H9 (cell line): ENCODE measurements around the gene CCR1. TPM values are rescaled to one million over a fixed set of nuclear protein-coding genes. Genes with fewer than 3 reads are reported as not detected.

Experiments
- DNase-seq: peaks from one replicate; pipeline ENCODE4 v3.0.0-alpha.2; 2017
- H2AFZ ChIP-seq: one replicate; pipeline ENCODE4 v1.6.1; 2013; ENCODE audit warnings: mild to moderate bottlenecking, low read length, control low read depth, moderate library complexity
- H2AK5ac ChIP-seq: 2 replicates; pipeline ENCODE4 v1.6.1; 2013; ENCODE audit warnings: low read length, control low read depth, mixed read lengths; ENCODE audit not compliant: insufficient read length
- H2BK120ac ChIP-seq: one replicate; pipeline ENCODE4 v1.6.1; 2013; ENCODE audit warnings: low read depth, mild to moderate bottlenecking, low read length, control low read depth, inconsistent platforms; ENCODE audit not compliant: poor library complexity, severe bottlenecking
- H2BK12ac ChIP-seq: 2 replicates; pipeline ENCODE4 v1.6.1; 2013; ENCODE audit warnings: low read length, control low read depth, mixed read lengths, low read depth; ENCODE audit not compliant: insufficient read length
- H2BK15ac ChIP-seq: 2 replicates; pipeline ENCODE4 v1.6.1; 2013; ENCODE audit warnings: low read depth, low read length, control low read depth
- H2BK20ac ChIP-seq: one replicate; pipeline ENCODE4 v1.6.1; 2013; ENCODE audit warnings: low read depth, mild to moderate bottlenecking, low read length, control low read depth, inconsistent platforms; ENCODE audit not compliant: poor library complexity, severe bottlenecking
- H2BK5ac ChIP-seq: 2 replicates; pipeline ENCODE4 v1.6.1; 2013; ENCODE audit warnings: low read length, control low read depth, mixed read lengths; ENCODE audit not compliant: insufficient read length
- H3K14ac ChIP-seq: 2 replicates; pipeline ENCODE4 v1.6.1; 2013; ENCODE audit warnings: low read length, control low read depth; ENCODE audit not compliant: insufficient read depth
- H3K18ac ChIP-seq: 2 replicates; pipeline ENCODE4 v1.6.1; 2013; ENCODE audit warnings: low read depth, mild to moderate bottlenecking, mixed read lengths, low read length, control low read depth; ENCODE audit not compliant: insufficient read length
- H3K23ac ChIP-seq: 2 replicates; pipeline ENCODE4 v1.6.1; 2013; ENCODE audit warnings: low read length, control low read depth, mixed read lengths, low read depth; ENCODE audit not compliant: insufficient read length
- H3K23me2 ChIP-seq: 2 replicates; pipeline ENCODE4 v1.6.1; 2013; ENCODE audit warnings: low read depth, mild to moderate bottlenecking, mixed read lengths, low read length, control low read depth; ENCODE audit not compliant: insufficient read length, poor library complexity, severe bottlenecking
- H3K27ac ChIP-seq: 2 replicates; pipeline ENCODE4 v1.5.1; 2013; ENCODE audit warnings: low read length, control low read depth, mixed read lengths, low read depth; ENCODE audit not compliant: insufficient read length
- H3K27me3 ChIP-seq: 2 replicates; pipeline ENCODE4 v1.6.1; 2013; ENCODE audit warnings: low read length, control low read depth, inconsistent platforms; ENCODE audit not compliant: insufficient read depth
- H3K4ac ChIP-seq: 2 replicates; pipeline ENCODE4 v1.6.1; 2013; ENCODE audit warnings: low read depth, mild to moderate bottlenecking, control low read depth, inconsistent platforms, low read length, moderate library complexity
- H3K4me1 ChIP-seq: 2 replicates; pipeline ENCODE4 v1.6.1; 2013; ENCODE audit warnings: low read length, control low read depth, inconsistent platforms; ENCODE audit not compliant: insufficient read depth
- H3K4me2 ChIP-seq: 2 replicates; pipeline ENCODE4 v1.6.1; 2013; ENCODE audit warnings: low read length, control low read depth, mixed read lengths; ENCODE audit not compliant: insufficient read length, insufficient read depth
- H3K56ac ChIP-seq: 2 replicates; pipeline ENCODE4 v1.6.1; 2013; ENCODE audit warnings: low read depth, mild to moderate bottlenecking, mixed read lengths, low read length, control low read depth; ENCODE audit not compliant: insufficient read length
- H3K79me1 ChIP-seq: 2 replicates; pipeline ENCODE4 v1.6.1; 2013; ENCODE audit warnings: low read depth, mild to moderate bottlenecking, moderate library complexity, low read length, control low read depth, inconsistent platforms; ENCODE audit not compliant: insufficient read depth, poor library complexity, severe bottlenecking
- H3K79me2 ChIP-seq: 2 replicates; pipeline ENCODE4 v1.6.1; 2013; ENCODE audit warnings: low read length, control low read depth, inconsistent platforms; ENCODE audit not compliant: insufficient read depth
- H3K9ac ChIP-seq: 2 replicates; pipeline ENCODE4 v1.6.1; 2013; ENCODE audit warnings: low read length, control low read depth, mixed read lengths; ENCODE audit not compliant: insufficient read length; ENCODE audit errors: extremely low read depth
- H3K9me3 ChIP-seq: one replicate; pipeline ENCODE4 v1.6.1; 2013; ENCODE audit warnings: low read depth, low read length, inconsistent platforms; ENCODE audit not compliant: control insufficient read depth
- H3T11ph ChIP-seq: one replicate; pipeline ENCODE4 v1.6.1; 2013; ENCODE audit warnings: mild to moderate bottlenecking, low read length, control low read depth, inconsistent platforms
- H4K20me1 ChIP-seq: one replicate; pipeline ENCODE4 v1.6.1; 2013; ENCODE audit not compliant: control insufficient read depth, insufficient read length, insufficient read depth
- H4K5ac ChIP-seq: 2 replicates; pipeline ENCODE4 v1.6.1; 2013; ENCODE audit warnings: low read depth, mild to moderate bottlenecking, mixed read lengths, low read length, control low read depth; ENCODE audit not compliant: insufficient read length
- H4K8ac ChIP-seq: replicated peaks from 2 replicates; pipeline ENCODE4 v1.6.1; 2013; ENCODE audit warnings: low read length, control low read depth, mixed read lengths, low read depth; ENCODE audit not compliant: insufficient read length
- H4K91ac ChIP-seq: 2 replicates; pipeline ENCODE4 v1.6.1; 2013; ENCODE audit warnings: low read depth, mild to moderate bottlenecking, moderate library complexity, mixed read lengths, low read length, control low read depth; ENCODE audit not compliant: insufficient read length
- H3K27ac Mint-ChIP-seq, 3 experiments: 2 replicates in 2 of 3; 3 replicates in 1 of 3; pipeline ENCODE4 v1.8.0; 2020 to 2021; ENCODE audit warnings: mixed read lengths in 3 of 3, mild to moderate bottlenecking in 1 of 3, moderate library complexity in 1 of 3
- H3K27me3 Mint-ChIP-seq: 2 replicates; pipeline ENCODE4 v1.8.0; 2021; ENCODE audit warnings: low read depth, mild to moderate bottlenecking, moderate library complexity, mixed read lengths
- H3K36me3 Mint-ChIP-seq, 3 experiments: 2 replicates in 2 of 3; 3 replicates in 1 of 3; pipeline ENCODE4 v1.8.0; 2020 to 2021; ENCODE audit warnings: low read depth in 3 of 3, mixed read lengths in 3 of 3; ENCODE audit not compliant: insufficient read depth in 1 of 3
- H3K4me1 Mint-ChIP-seq, 2 experiments: 2 replicates each; pipeline ENCODE4 v1.8.0; 2020; ENCODE audit warnings: mixed read lengths in 2 of 2
- H3K4me3 Mint-ChIP-seq, 2 experiments: 2 replicates in 1 of 2; 3 replicates in 1 of 2; pipeline ENCODE4 v1.8.0; 2020 to 2021; ENCODE audit warnings: mild to moderate bottlenecking in 2 of 2, mixed read lengths in 2 of 2, moderate library complexity in 1 of 2
- H3K9me3 Mint-ChIP-seq, 2 experiments: 2 replicates in 1 of 2; 3 replicates in 1 of 2; pipeline ENCODE4 v1.8.0; 2020; ENCODE audit warnings: mild to moderate bottlenecking in 2 of 2, mixed read lengths in 2 of 2, moderate library complexity in 1 of 2
- WGBS: extraction: QIAGEN DNeasy Blood & Tissue Kit; methylation state at CpG from one replicate; pipeline ENCODE4 v1.1.7; 2013; ENCODE audit warnings: missing lambda C conversion rate, low lambda C conversion rate, mixed read lengths; ENCODE audit not compliant: insufficient read length; ENCODE audit errors: extremely low coverage; 5-methylcytosine and 5-hydroxymethylcytosine counted together
- total RNA-seq: library from RNA; stranded (reverse); gene quantifications from 2 replicates; pipeline ENCODE4 v1.2.1, GENCODE V29; 2021
- TF ChIP-seq, protein P1 (sequence below): fragments of 200-600 bp; sonication (generic); conservative IDR thresholded peaks from 3 replicates; pipeline ENCODE4 v1.8.0; 2021; ENCODE audit warnings: antibody characterized with exemption, mild to moderate bottlenecking

The CCR1 gene
- total RNA-seq, 1 experiment from 2014 or later = not detected

GRCh38 chr3:46206282-46207015 is 1.7 kb downstream of the CCR1 start:
- Histone ChIP-seq H3K27me3 (no peaks in the 10 kb centered on the region), H2BK120ac (no peak overlapping the region), H4K20me1 (no peaks in the 10 kb centered on the region), H3K4me1 (0 out of 2 replicates have a peak, but pooled peaks cover 2% of the 10 kb centered on the region), H3K23me2 (no peaks in the 10 kb centered on the region), H3K79me1 (no peaks in the 10 kb centered on the region), H3K4ac (no peak overlapping the region), H4K5ac (no peak overlapping the region), H2BK20ac (no peak overlapping the region), H3K79me2 (no peaks in the 10 kb centered on the region), H3K23ac (no peak overlapping the region), H3K27ac (no peak overlapping the region), H3K9ac (no peak overlapping the region), H3K14ac (no peak overlapping the region), H4K91ac (no peak overlapping the region), H2AFZ (no peak overlapping the region), H2BK12ac (no peak overlapping the region), H3K4me2 (no peak overlapping the region), H3K9me3 (no peaks in the 10 kb centered on the region), H2BK5ac (no peak overlapping the region), H3K18ac (no peak overlapping the region), H4K8ac (no peak overlapping the region), H2AK5ac (no peak overlapping the region), H3K56ac (no peak overlapping the region), H2BK15ac (no peak overlapping the region), H3T11ph (no peak overlapping the region)
- H3K4me3 Mint-ChIP-seq = no peak overlapping the region
- H3K4me1 Mint-ChIP-seq = peaks cover 11 to 17% of the 10 kb centered on the region in 2 experiments
- TF ChIP-seq, protein P1, sequence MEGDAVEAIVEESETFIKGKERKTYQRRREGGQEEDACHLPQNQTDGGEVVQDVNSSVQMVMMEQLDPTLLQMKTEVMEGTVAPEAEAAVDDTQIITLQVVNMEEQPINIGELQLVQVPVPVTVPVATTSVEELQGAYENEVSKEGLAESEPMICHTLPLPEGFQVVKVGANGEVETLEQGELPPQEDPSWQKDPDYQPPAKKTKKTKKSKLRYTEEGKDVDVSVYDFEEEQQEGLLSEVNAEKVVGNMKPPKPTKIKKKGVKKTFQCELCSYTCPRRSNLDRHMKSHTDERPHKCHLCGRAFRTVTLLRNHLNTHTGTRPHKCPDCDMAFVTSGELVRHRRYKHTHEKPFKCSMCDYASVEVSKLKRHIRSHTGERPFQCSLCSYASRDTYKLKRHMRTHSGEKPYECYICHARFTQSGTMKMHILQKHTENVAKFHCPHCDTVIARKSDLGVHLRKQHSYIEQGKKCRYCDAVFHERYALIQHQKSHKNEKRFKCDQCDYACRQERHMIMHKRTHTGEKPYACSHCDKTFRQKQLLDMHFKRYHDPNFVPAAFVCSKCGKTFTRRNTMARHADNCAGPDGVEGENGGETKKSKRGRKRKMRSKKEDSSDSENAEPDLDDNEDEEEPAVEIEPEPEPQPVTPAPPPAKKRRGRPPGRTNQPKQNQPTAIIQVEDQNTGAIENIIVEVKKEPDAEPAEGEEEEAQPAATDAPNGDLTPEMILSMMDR = no peak
- DNase-seq = no peak
- no peaks in the 10 kb centered on the region for H3K9me3 Mint-ChIP-seq
- no peaks in the 10 kb centered on the region for H3K36me3 Mint-ChIP-seq
- no CpG with 5 or more reads among the region's 6 CpGs for WGBS
- H3K27me3 Mint-ChIP-seq = peaks cover 4% of the 10 kb centered on the region
- peak overlapping the region in 1 of 3 experiments; percentile 76; a peak in 1 of 7 replicates for H3K27ac Mint-ChIP-seq
